Cerebellar cortex (tissue), 1 donor: ENCODE measurements around the gene CCNDBP1.
"Not testable (repeated sequence)": the region's sequence is repeated elsewhere in the genome, so short reads cannot be mapped to it uniquely, and the experiment has no call there.

Source experiments
- DNase-seq: peaks from one replicate; pipeline ENCODE4 v3.0.0-alpha.2; 2015; ENCODE audit warnings: low spot score

The CCNDBP1 gene

DNA sequence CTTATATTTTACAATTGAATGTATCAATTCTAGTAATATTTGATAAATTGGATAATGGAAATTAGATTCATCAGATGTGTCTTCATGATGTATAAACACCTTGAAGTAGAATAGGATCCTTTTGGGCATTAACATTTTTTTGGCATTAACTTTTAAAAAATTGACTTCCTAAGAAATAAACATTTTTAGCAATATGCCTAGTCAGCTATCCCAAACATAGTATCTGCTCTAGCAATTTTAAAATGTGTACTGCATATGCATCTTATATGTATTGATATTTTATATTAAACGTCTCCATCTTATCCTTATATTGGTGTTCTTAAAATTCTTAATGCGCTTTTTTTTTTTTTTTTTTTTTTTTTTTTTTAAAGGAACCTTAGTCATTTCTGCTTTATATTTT lies 8.5 kb downstream of the CCNDBP1 start:
- no peak for DNase-seq

GRCh38 chr15:43194795-43195194 lies 9.6 kb downstream of the CCNDBP1 start:
- no peak for DNase-seq

DNA sequence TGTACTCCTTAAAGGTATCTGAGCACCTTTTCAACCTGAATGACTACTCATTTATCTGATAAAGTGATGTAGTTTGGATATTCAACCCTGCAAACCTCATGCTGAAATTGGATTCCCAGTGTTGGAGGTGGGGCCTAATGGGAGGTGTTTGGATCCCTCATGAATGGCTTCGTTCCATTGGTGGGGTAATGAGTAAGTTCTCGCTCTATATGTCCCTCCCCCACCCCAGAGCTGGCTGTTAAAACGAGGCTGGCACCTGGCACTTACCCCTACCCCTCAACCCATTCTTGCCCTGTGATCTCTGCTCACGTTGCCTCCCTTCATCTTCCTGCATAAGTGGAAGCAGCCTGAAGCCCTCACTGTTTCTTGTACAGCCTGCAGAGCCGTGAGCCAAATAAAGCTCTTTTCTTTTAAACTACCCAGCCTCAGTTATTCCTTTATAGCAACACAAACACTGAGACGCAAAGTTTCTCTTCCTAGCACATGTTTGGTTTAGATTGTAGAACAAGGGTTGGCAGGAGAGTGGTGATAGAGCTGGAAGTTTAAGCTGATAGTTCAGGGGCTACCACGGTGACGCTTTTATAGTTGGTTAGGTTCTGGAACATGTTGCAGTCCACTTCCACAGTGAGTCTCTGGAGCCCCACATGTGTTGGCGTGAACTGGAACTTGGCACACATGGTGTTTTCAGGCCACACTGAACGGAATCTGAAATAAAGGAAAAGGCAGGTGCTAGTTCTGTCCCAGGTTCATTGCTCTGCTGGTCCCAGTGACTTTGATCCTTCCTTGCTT lies 11.8 kb downstream of the CCNDBP1 start:
- no peak for DNase-seq

GRCh38 chr15:43197773-43198172 lies 12.6 kb downstream of the CCNDBP1 start:
- not testable (repeated sequence) for DNase-seq

GRCh38 chr15:43198556-43198955 lies 13.4 kb downstream of the CCNDBP1 start:
- DNase-seq: not testable (repeated sequence)

DNA sequence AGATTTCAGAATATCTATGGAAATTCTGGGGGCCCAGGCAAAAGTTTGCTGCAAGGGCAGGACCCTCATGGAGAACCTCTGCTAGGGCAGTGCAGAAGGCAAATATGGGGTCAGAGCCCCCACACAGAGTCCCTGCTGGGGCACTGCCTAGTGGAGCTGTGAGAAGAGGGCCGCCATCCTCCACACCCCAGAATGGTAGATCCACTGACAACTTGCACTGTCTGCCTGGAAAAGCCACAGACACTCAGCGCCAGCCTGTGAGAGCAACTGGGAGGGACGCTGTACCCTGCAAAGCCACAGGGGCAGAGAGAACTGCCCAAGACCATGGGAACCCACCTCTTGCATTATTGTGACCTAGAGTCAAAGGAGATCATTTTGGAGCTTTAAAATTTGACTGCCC lies 13.8 kb downstream of the CCNDBP1 start:
- no peak for DNase-seq

GRCh38 chr15:43199945-43200488 lies 14.8 kb downstream of the CCNDBP1 start:
- no peak for DNase-seq

GRCh38 chr15:43204016-43204901 lies 19.1 kb downstream of the CCNDBP1 start:
- no peak for DNase-seq

GRCh38 chr15:43206054-43206453 lies 20.9 kb downstream of the CCNDBP1 start:
- no peak for DNase-seq

GRCh38 chr15:43207024-43207423 lies 21.8 kb downstream of the CCNDBP1 start:
- DNase-seq: no peak

DNA sequence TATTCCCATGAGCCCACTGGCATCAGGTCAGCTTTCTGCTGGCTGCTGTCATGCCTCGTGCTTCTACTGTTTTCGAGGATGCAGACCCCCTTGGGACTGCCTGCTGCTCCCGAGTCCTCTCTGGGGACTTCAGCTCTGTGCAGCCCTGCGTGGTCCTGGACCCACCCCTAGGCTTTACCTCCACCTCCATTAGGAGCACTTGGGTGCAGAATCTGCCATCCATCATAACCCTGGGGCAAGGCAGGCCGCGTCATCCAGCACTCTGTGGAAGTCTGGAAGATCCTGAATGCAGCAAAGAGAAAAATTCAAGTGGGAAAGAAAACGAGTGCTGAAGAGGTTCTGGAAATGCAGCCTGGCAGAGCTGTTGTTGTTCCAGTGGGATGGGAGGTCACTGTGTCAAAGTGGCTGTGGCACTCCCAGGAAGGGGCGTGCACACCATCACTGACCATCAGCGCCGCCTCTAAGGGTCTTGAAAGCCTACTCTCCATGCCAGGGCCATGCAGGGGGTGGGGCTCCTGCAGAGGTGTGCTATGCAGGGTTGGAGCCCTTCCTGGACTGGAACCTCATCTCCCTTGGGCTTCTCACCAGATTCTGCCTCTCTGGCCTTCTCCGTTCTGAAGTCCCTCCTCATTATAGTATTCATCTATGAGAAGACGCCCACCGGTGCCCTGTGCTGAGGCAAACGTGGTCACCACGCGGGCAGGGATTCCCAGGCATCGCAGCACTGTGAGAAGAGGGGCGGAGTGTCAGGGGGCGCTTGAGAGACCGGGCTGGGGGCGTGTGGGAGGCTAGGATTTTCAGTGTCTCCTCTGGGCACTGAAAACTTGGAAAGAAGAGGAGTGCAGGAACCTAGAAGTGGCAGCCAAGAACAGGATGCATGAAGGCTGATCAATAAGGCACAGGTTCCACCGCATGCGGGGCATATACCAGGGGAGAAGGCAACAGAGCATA lies 23.1 kb downstream of the CCNDBP1 start:
- no peak for DNase-seq

DNA sequence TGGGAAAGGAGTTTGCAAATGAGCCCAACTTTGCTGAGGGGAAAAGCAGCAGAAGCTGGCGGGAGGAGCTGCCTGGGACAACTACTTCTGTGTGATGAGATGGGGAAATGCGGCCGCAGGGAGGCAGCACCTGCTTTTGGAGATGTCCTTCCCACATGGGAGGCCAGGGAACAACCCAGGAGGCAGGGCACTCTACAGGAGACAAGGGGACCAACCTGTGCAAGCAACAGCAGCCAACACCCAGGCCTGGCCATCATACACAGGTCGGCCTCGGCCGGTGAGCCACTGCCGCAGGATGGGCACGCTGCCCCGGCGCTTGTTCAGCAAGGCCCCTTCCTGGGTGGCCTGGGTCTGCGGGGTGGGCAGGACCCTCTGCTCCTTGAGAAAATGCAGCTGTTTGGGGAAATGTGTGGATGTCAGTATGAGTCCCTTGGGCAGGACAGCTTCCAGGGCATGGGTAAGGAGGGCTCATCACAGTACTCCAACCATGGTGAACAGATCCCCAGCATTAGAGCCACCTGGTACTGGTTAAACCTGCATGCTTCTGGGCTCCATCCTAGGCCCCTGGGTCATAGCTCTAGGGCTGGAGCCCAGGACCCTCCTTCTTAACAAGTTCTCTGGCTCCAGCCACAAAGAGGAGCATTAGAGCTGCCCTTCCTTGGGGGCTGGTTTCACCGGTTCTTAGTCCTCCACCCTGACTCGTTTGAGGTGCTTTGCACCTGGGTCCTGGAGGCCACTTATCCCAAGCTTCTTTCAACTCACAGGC lies 24.0 kb downstream of the CCNDBP1 start:
- DNase-seq: no peak

- DNase-seq: no peak
Measured at GRCh38 chr15:43210172-43210745, 25.1 kb downstream of the CCNDBP1 start.

DNA sequence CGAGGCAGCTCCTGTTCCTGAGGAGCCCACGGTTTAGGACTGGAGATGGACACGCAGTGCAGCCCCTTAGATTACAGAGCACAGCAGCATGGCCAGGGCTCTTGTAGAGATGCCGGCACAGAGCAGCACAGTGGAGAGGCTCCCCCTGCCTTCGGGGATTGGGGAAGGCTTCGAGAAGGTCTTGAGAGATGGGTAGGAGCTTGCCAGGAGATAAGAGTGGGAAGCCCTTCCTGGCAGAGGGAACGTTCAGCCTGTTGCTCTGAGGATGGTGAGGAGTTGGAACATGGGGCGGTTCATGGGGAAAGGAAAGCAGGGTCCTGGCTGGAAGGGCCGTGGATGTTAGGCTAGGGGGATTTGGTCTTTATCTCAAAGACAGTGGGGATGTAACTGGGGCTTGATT lies 25.6 kb downstream of the CCNDBP1 start:
- no peak for DNase-seq

GRCh38 chr15:43211224-43211735 lies 26.1 kb downstream of the CCNDBP1 start:
- DNase-seq: no peak

DNA sequence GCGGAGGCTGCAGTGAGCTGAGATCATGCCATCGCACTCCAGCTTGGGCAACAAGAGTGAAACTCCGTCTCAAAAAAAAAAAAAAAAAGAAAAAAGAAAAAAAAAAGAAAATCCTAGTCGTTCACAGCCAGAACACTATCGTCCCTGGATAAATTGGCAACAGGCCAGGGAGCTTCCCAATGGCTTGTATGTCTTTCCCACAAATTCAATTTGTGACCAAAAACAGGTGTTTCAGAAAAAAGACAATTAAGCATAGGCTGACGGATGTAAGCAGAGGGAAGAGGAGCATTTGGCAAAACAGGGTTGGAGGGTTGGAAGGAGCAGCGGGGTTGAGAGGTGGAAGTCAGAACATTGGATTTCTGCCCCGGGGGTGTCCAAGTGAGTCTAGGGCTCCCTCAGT lies 27.1 kb downstream of the CCNDBP1 start:
- DNase-seq: no peak

- no peak for DNase-seq
Measured at GRCh38 chr15:43212951-43213350, 27.7 kb downstream of the CCNDBP1 start.

GRCh38 chr15:43213466-43213865 lies 28.3 kb downstream of the CCNDBP1 start:
- no peak for DNase-seq

- DNase-seq: no peak
Measured at GRCh38 chr15:43214169-43214568, 29.0 kb downstream of the CCNDBP1 start.

GRCh38 chr15:43214592-43215295 lies 29.5 kb downstream of the CCNDBP1 start:
- DNase-seq: no peak
